HG03575 (cell line): ENCODE results near the gene COL23A1.

ENCODE experiments used
- ATAC-seq: cut with Tn5 transposase; IDR thresholded peaks from one replicate; pipeline ENCODE4 v1.9.1; 2021; ENCODE audit not compliant: unreplicated experiment, insufficient number of reproducible peaks, low FRiP score; ENCODE audit errors: extremely low read depth

The COL23A1 gene

DNA sequence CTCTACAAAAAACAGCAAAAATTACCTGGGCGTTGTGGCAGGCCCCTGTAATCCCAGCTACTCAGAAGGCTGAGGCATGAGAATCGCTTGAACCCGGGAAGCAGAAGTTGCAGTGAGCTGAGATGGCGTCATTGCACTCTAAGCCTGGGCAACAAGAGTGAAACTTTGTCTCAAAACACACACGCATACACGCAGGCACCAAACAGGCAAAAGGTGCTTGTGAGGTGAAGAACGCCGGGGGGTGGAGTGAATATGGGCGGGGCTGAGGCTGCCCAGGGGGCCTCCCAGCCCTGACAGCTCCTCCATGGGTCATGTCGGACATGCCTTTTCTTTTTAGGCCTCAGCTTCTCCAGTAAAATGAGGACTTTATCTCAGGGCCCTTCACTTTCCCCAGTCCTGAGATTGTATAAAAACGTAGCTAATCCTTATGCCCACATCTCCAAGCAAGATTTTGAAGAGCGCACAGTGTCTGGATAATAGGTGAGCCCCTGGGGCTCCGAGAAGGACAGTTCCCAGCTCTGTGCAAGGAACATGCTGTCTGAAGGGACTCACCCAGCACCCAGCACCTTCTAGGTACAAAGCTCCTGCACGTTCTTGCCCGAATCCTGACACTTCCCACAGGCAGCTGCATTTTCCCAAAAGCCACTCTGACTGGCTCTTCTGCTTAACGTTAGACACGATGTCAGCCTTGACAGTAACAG lies 168.3 kb downstream of the COL23A1 start:
- ATAC-seq = no peak

DNA sequence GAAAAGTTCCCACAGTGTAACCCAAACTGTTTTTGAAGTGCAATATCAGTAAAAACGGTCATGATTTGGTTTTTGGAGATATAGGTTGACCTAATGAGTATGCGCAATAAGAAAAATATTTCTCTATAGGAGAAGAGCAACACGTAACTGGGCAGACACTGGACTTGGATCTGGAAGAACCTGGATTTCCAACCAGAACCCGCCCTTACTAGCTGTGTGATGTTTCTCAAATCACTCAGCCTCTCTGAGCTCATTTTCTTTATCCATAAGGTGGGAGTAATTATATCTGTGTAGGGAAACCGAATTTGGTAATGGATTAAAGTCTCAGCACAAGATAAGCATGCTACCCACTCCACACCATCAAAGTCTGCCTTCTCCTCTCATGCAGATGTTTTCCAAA lies 169.1 kb downstream of the COL23A1 start:
- no peak for ATAC-seq

DNA sequence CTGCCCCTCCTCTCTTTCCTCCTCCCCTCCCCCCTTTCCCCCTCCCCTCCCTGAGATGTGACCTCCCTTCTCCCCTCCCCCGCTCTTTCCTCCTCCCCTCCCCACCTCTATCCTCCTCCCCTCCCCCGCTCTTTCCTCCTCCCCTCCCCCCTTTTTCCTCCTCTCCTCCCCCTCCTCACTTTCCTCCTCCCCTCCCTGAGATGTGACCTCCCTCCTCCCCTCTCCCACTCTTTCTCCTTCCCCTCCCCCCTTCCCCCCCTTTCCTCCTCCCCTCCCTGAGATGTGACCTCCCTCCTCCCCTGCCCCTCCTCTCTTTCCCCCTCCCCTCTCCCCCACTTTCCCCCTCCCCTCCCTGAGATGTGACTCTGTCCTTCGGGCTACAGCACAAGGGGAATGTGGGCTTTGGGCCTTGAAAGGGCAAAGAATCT lies 169.8 kb downstream of the COL23A1 start:
- ATAC-seq = no peak

DNA sequence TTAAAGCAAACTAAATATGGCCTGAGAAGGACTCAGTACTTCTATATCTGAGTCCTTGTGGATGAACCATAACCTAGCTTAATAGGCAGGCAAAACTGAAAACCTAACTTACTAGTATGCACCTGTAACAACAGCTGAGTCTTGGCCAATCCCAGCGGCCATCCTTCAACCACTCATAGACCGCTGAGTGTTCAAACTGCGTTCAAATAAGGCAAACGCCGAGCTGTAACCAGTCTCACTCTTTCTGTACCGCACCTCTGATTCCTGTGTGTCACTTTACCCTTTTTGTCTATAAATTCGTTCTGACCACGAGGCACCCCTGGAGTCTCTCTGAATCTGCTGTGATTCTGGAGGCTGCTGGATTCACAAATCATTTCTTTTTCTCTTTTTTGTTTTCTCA lies 170.5 kb downstream of the COL23A1 start:
- no peak for ATAC-seq

DNA sequence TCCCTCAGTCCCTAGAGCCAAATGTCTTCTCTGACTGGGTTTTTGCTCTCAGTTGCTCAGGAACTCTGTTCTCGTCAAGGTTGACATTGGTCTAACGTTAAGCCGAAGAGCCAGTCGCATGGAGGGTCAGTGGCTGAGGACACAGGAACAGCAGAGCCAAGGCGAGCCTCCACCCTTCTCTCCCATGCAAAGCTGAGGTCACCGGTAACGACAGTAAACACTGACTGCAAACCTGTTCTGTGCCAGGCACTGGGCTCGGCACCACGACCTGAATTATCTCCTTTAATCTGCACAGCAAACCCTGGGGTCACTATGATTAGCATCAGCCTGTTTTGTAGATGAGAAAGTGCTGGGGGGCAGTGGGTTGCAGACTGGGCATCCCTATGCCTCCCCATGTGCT lies 171.0 kb downstream of the COL23A1 start:
- ATAC-seq = no peak

DNA sequence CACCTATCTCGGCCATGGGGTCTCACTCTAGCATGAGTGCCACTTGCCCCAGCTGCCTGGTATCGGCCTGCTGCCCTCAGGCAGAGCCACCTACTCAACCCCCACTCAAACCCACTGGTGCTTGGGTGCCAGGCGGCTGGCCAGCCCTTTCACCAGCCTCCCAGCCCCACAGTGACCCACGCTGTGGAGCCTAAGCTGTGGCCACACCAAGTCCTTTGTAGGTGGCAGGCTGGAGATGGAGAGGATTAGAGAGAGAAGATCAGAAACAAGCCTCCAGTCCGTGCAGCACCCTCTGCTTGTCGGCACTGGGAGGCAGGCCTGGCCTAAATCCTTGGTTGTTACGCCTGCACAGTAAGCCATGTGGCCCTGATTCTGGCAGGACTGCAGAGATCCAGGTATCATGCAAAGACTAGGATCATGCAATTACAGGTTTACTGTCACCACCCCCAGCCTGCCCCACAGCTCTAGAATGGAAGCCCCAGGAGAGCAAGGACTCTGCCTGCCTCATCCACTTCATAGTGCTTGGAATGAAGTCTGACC lies 171.7 kb downstream of the COL23A1 start:
- ATAC-seq = no peak

DNA sequence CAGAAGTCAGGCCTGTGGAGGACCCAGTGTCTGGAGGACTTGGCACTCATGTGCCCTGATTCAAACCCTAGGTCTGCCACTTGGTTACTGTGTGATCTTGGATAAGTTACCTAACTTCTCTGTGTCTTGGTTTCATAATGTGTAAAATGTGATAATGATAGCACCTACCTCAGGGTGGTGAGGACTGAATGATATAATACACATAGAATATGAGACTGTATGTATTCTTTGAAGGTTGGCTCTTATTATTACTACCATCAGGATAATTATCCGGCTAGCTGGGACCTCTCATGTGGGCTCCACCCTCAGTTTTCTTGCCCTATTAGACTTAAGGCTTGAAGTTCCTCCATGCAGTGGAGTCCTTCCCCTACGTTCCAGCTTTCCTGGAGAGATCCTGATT lies 172.2 kb downstream of the COL23A1 start:
- no peak for ATAC-seq

DNA sequence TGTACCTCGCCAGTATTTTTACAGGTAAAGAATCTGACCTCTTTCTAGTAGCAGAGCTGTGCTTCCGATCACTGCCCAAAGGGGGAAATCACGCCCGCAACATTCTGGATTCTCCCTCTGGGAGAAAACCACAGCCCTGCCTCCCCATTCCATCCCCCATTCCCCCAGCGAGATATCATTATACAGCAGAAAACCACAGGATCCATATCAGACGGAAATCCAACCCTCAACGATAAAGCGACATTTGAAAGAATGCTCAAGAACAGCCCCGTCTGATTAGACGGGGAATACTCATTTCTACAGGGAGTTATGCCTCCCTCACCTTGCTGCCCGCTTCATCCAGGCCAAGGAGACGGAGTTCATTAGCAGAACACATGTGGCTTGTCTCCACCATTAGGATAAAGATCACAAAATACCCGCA lies 172.8 kb downstream of the COL23A1 start:
- ATAC-seq = no peak

DNA sequence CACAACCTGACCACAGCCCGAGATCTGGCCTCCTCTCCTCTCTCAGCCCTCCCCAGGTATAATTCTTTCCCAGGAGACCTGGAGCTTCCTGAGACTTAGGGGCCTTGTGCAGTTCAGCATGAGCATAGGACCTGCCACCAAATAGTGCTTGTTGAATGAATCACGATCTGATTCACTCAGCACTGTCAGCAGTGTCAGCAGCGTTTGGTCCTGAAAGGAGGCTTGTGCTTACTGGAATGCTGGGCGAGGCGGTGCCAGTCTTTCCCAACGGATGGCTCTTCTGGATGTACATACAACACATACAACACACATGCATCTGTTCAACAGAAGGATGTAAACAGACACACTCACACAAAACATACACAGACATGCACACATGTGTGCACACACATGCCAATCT lies 173.3 kb downstream of the COL23A1 start:
- ATAC-seq = no peak

DNA sequence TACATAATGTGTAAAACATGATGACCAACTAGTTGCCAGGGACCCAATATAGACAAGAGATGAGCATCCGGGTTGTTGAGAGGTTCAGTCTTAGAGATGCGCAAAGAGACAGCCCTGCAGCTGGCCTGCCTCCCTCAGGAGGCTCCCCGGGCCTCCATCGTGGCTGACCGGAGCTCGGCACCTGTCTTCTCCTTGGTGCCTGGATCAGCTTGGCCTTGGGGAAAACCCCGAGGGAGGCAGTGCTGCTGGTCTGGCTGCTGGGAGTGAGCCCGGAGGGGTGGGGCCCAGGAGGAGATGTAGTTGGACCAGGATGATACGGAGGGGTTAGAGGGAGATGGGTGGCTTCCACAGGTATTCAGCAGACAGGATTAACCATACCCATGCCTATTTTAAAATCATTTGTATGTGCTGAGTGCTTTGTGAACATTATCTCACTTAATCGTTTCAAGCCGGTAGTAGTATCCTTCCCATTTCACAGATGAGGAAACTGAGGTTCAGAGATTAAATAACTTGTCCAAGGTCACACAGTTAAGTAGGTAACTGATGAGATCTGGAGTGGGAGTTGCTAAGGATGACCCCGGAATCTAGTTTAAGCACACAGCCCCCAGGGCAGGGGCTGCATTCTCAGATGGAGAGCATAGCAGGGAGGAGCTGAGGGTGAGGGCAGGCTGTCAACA lies 173.8 kb downstream of the COL23A1 start:
- ATAC-seq = no peak

DNA sequence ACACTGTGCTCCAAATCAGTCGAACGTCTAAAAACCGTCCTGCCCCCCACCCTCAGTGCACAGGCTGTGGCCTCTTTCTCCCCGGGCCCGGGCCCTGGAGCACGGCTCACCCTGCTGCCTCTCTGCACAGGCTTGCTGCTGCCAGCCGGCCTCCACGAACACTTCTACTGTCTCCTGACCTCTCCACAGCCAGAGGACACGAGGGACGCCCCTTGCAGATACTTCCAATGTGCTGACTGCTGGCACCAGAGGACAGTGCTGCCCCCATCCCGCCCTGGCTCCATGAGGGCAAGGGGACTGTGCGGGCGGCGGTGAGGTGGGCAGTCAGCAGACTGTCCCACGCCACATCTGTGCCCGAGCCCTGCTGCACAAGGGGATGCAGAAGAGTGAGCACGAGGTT lies 174.8 kb downstream of the COL23A1 start:
- ATAC-seq = no peak

DNA sequence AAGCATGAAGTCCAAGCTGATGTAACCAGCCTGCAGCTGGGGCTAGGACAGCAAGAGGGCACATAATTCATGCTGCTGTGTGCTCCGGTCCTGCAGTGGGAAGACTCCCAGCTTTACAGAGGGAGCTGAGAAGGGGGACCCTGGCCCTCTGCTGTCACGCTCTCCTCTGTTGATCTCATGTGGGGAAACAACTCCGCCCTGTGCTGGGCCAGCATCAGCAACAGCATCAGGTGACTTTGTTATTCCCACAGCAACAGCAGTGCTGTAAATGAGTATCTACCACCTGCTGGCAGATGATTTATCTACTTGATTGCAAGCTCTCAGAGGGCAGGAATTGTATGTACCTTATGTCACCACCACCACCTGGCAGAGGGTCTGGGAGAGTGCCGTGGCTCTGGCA lies 176.2 kb downstream of the COL23A1 start:
- no peak for ATAC-seq

DNA sequence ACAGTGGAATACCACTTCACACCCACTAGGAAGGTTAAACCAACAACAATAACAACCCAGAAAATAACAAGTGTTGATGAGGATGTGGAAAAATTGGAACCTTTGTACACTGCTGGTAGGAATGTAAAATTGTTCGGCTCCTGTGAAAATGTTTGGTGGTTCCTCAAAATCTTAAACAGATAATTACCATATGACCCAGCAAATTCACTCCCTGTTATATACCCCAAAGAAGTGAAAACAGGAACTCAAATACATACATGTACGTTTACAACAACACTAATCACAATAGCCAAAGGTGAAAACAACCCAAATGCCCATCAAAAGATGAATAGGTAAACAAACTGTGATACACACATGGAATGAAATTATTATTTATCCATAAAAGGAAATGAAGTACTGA lies 179.1 kb downstream of the COL23A1 start:
- ATAC-seq = no peak

DNA sequence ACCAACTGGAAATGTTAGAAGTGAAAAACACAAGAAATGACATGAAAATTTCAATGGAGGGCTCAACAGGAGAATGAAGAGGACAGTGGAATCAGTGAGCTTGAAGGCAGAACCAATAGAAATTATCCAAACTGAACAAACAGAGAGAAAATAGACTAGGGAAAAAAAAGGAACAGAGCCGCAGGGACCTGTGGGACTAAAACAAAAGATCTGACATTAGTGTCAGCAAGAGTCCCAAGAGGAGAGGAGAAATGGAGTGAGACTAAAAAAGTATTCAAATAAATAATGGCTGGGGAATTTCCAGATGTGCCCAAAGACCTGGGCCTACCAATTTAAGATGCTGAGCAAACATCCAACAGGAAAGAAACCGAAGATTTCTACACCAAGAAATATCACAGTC lies 182.5 kb downstream of the COL23A1 start:
- no peak for ATAC-seq

DNA sequence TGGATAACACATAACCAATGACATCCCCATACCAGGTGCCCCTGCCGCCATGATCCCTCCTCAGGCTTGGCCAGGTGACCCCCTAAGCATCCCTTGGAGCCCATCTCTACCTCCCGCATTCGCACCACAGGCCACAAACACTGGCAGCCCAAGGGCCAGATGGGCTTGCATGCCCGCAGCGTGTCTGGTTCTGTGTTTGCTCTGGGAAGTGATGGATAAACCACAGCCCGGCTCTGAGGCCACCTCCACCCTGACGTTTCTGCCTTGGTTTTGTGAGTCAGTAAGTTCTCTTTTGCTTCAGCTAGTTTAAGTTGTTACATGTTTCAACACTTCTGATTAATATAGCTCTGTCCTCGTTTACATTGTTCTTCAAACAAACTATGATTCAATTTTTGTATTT lies 185.2 kb downstream of the COL23A1 start:
- ATAC-seq = no peak

DNA sequence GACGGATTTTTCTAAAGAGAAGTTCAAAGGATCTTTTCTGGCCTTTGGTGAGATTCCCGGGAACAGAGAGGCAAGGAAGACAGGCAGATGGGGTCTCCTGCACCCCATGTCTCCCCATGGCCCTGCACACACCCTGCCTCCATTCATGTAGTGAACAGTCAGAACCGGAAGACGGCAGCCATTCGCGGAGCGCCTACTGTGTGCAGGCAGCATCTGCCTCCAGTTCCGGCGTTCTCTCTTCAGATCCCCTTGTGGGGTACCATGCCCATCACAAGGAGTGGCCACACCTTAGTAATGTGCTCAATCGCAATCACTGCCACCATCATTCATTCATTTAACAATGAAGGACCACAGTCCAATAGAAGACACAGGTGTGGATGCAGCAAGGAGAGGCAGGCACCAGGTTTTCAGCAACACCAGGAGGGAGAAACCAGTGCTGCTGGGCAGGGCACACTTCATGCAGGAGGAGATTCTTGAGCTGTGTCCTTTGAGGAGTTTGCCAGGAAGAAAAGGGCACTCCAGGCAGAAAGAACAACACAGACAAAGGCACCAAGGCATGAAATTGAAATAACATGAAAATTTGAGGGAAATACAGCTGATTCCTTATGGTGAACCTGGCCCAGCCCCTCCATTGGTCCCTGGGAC lies 186.1 kb downstream of the COL23A1 start:
- no peak for ATAC-seq

DNA sequence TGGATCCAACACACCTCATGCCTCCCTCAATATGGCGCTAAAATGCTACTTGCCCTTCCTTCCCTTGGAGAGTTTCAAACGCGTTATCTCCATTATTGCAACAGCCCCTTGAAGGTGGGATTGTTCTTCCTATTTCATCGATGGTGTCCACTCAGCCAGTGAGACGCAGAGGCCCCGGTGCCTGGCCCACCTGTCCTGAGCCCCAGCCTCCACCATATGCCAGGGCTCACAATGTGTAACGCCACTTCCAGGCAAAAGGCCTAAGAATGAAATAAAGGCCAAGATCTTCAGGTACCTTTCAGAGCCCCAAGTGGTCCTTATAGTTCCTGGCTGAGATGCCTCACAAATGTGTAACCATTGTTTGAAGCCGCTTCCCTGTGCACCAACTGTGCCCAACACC lies 186.8 kb downstream of the COL23A1 start:
- no peak for ATAC-seq

DNA sequence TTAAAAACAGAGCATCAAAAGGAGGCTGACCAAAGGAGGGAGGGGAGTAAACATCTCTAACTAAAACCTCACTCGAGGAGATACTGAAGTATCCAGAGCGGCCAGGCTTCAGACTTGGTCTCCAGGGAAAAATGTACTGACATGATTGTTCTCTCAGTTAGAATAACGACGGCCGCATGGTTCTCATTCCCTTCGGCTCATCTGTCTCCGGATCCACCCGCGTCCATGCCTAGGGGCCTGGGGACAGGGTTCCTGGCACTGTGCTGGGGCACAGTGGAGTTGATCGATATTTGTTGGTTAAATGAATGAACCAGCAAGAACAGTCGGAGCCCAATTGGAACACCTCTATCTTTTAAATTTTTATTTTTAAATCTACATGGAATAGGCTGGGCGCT lies 190.5 kb downstream of the COL23A1 start:
- no peak for ATAC-seq

DNA sequence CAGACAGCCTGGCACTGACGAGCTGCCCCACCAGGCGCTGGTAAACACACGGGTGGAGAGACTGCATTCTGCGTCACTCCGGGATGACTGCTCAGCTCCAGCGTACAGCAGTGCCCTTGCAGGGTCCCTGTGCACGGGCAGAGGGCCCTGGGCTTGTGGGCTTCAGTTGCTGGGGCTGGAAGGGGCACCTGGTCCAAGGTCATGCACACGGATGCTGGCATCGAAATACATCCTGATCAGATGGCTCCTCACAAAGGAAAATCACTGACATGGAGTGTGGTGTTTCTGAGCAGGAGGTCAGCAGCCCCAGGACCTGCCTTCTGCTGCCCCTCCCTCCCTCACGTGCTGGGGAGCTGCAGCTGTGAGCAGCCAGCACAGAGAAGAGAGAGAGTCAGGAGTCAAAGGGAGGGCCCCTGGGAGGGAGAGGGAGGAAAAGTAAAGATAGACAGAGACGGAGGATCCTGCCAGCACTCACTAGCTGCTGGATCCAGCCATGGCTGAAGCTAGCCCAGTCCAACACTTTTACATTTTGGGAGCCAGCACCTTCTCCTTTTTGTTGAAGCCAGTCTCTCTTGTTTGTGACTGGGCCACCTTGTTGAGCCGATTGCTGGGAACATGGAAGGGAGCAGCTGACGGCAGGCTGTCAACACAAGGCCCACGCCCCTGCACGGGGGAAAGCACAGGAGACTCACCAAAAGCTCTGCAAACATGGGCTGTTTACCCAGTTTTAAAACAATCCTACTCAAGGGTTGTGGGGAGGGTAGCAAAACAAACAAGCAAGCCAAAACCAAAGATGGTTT lies 191.1 kb downstream of the COL23A1 start:
- ATAC-seq = no peak
